CD4-positive, CD25-positive, alpha-beta regulatory T cell (primary cell): ENCODE results near the gene XPNPEP2. TPM values are rescaled to one million over a fixed set of nuclear protein-coding genes. Genes with fewer than 3 reads are reported as not detected.

ENCODE experiments used
- ATAC-seq, 2 donors: fragments of 150-1000 bp; cut with Tn5 transposase; one replicate each; pipeline ENCODE4 v1.10.0; 2021; ENCODE audit warnings: low read depth in 2 of 2, moderate number of reproducible peaks in 2 of 2, moderate library complexity in 1 of 2
- DNase-seq, 3 donors: peaks; one replicate each; pipeline versions ENCODE4 v3.0.0 to v3.0.0-alpha.2; 2012 to 2022; ENCODE audit warnings: mixed read lengths in 1 of 3
- H3K27ac ChIP-seq: one replicate; pipeline ENCODE4 v1.7.0; 2013; ENCODE audit warnings: mild to moderate bottlenecking, low read length; ENCODE audit not compliant: insufficient read depth, poor library complexity, severe bottlenecking
- H3K27me3 ChIP-seq: one replicate; pipeline ENCODE4 v1.7.0; 2013; ENCODE audit warnings: low read length; ENCODE audit not compliant: control insufficient read depth, insufficient read depth
- H3K36me3 ChIP-seq: one replicate; pipeline ENCODE4 v1.7.0; 2013; ENCODE audit warnings: mild to moderate bottlenecking, low read length, moderate library complexity; ENCODE audit not compliant: control insufficient read depth, insufficient read depth
- H3K4me1 ChIP-seq: 2 replicates; pipeline ENCODE4 v1.7.0; 2013; ENCODE audit warnings: mild to moderate bottlenecking, low read length; ENCODE audit not compliant: insufficient read depth, control insufficient read depth, poor library complexity, severe bottlenecking
- H3K4me3 ChIP-seq: one replicate; pipeline ENCODE4 v1.7.0; 2013; ENCODE audit warnings: low read depth, mild to moderate bottlenecking, low read length, moderate library complexity
- H3K9me3 ChIP-seq, 2 experiments: 1 replicate in 1 of 2; 2 replicates in 1 of 2; pipeline ENCODE4 v1.7.0; 2013; ENCODE audit warnings: low read length in 2 of 2, mild to moderate bottlenecking in 1 of 2, moderate library complexity in 1 of 2; ENCODE audit not compliant: control insufficient read depth in 2 of 2
- H3K27ac Mint-ChIP-seq, 3 donors: one replicate each; pipeline ENCODE4 v1.8.0; 2020 to 2022; ENCODE audit warnings: mild to moderate bottlenecking in 3 of 3, mixed read lengths in 3 of 3, moderate library complexity in 2 of 3
- H3K27me3 Mint-ChIP-seq: one replicate; pipeline ENCODE4 v1.8.0; 2022; ENCODE audit warnings: mild to moderate bottlenecking, mixed read lengths
- H3K36me3 Mint-ChIP-seq: one replicate; pipeline ENCODE4 v1.8.0; 2020; ENCODE audit warnings: mixed read lengths
- H3K4me1 Mint-ChIP-seq, 4 donors: one replicate each; pipeline ENCODE4 v1.8.0; 2020 to 2022; ENCODE audit warnings: mixed read lengths in 4 of 4, mild to moderate bottlenecking in 1 of 4
- H3K4me3 Mint-ChIP-seq, 4 donors: one replicate each; pipeline ENCODE4 v1.8.0; 2020 to 2022; ENCODE audit warnings: mild to moderate bottlenecking in 4 of 4, mixed read lengths in 4 of 4, moderate library complexity in 3 of 4
- H3K9me3 Mint-ChIP-seq, 7 donors: one replicate each; pipeline ENCODE4 v1.8.0; 2020 to 2022; ENCODE audit warnings: mixed read lengths in 7 of 7, mild to moderate bottlenecking in 3 of 7, moderate library complexity in 2 of 7
- polyA plus RNA-seq, 4 donors: library from polyadenylated mRNA; unstranded; fragments of 300-500 nt; fragmentation: Illumina TruSeq; gene quantifications; one replicate each; pipeline ENCODE4 v1.2.3, GENCODE V29; 2021
- total RNA-seq: library from RNA; stranded (reverse); gene quantifications from one replicate; pipeline ENCODE4 v1.2.3, GENCODE V29; 2022

The XPNPEP2 gene
- total and polyA plus RNA-seq, 5 donors from 2014 or later = 0.17 to 0.99 (median 0.63) TPM

- H3K9me3 ChIP-seq = no peaks in the 10 kb centered on the region
- H3K36me3 ChIP-seq = peaks cover 2% of the 10 kb centered on the region
- Mint-ChIP-seq H3K36me3 (peaks cover 26% of the 10 kb centered on the region), H3K27me3 (no peaks in the 10 kb centered on the region), H3K4me1 (peaks cover 0 to 16% (median 11%) of the 10 kb centered on the region in 4 donors), H3K27ac (no peak overlapping the region), H3K9me3 (no peaks in the 10 kb centered on the region), H3K4me3 (no peak overlapping the region)
- no peaks in the 10 kb centered on the region for H3K27me3 ChIP-seq
- H3K4me3 ChIP-seq = no peak overlapping the region
- ATAC-seq (no peak), DNase-seq (no peak)
- no peaks in the 10 kb centered on the region for H3K4me1 ChIP-seq
- no peak overlapping the region for H3K27ac ChIP-seq
Observed at GRCh38 chrX:129808158-129808828, 69.5 kb downstream of the XPNPEP2 start.

- Histone ChIP-seq H3K4me3 (peak overlapping the region; percentile 13), H3K27me3 (no peaks in the 10 kb centered on the region), H3K4me1 (no peaks in the 10 kb centered on the region), H3K36me3 (peaks cover 2% of the 10 kb centered on the region), H3K9me3 (no peaks in the 10 kb centered on the region), H3K27ac (no peak overlapping the region)
- Mint-ChIP-seq H3K36me3 (peaks cover 20% of the 10 kb centered on the region), H3K4me1 (peaks cover 0 to 16% (median 11%) of the 10 kb centered on the region in 4 donors), H3K27me3 (no peaks in the 10 kb centered on the region), H3K4me3 (no peak overlapping the region), H3K27ac (peak overlapping the region in 1 of 3 donors; percentile 56), H3K9me3 (no peaks in the 10 kb centered on the region)
- peak in 1 of 3 donors; percentile 46 for DNase-seq
- peak in 1 of 2 donors; percentile 44 for ATAC-seq
Observed at GRCh38 chrX:129808829-129809796, 70.3 kb downstream of the XPNPEP2 start.

GRCh38 chrX:129813662-129814368 is 75.0 kb downstream of the XPNPEP2 start:
- Histone ChIP-seq H3K27ac (no peak overlapping the region), H3K4me3 (no peak overlapping the region), H3K36me3 (no peaks in the 10 kb centered on the region), H3K9me3 (no peaks in the 10 kb centered on the region), H3K4me1 (no peaks in the 10 kb centered on the region), H3K27me3 (no peaks in the 10 kb centered on the region)
- ATAC-seq (no peak), DNase-seq (no peak)
- peaks cover 0 to 10% (median 8%) of the 10 kb centered on the region in 4 donors for H3K4me1 Mint-ChIP-seq
- H3K27me3 Mint-ChIP-seq = no peaks in the 10 kb centered on the region
- H3K4me3 Mint-ChIP-seq = no peak overlapping the region
- no peaks in the 10 kb centered on the region for H3K9me3 Mint-ChIP-seq
- H3K27ac Mint-ChIP-seq = no peak overlapping the region
- peaks cover 11% of the 10 kb centered on the region for H3K36me3 Mint-ChIP-seq

GRCh38 chrX:129818123-129818522 is 79.3 kb downstream of the XPNPEP2 start:
- Histone ChIP-seq H3K27me3 (no peaks in the 10 kb centered on the region), H3K4me3 (no peak overlapping the region), H3K9me3 (no peaks in the 10 kb centered on the region), H3K27ac (no peak overlapping the region), H3K4me1 (no peaks in the 10 kb centered on the region), H3K36me3 (no peaks in the 10 kb centered on the region)
- H3K27ac Mint-ChIP-seq = peak overlapping the region in 1 of 3 donors; percentile 14
- no peak for ATAC-seq
- no peaks in the 10 kb centered on the region for H3K36me3 Mint-ChIP-seq
- H3K9me3 Mint-ChIP-seq = no peaks in the 10 kb centered on the region
- no peak for DNase-seq
- peaks cover 0 to 4% (median 4%) of the 10 kb centered on the region in 4 donors for H3K4me1 Mint-ChIP-seq
- H3K4me3 Mint-ChIP-seq = no peak overlapping the region
- no peaks in the 10 kb centered on the region for H3K27me3 Mint-ChIP-seq

Other genes with a start within 250 kb of the XPNPEP2 start
- gene SMARCA1, start 215.5 kb upstream of the XPNPEP2 start, total RNA-seq = 0.25 TPM
- gene SMARCA1, start 215.5 kb upstream of the XPNPEP2 start, polyA plus RNA-seq = under 1 TPM in 2 of 4 donors, not detected in 2; 0.14 to 0.59 TPM
- gene OCRL, start 198.7 kb upstream of the XPNPEP2 start, total RNA-seq = 1.4 TPM
- under 1 TPM; 0.05 to 0.34 (median 0.20) TPM for gene OCRL, start 198.7 kb upstream of the XPNPEP2 start, polyA plus RNA-seq
- gene APLN, start 84.0 kb upstream of the XPNPEP2 start, total RNA-seq = not detected
- not detected for gene APLN, start 84.0 kb upstream of the XPNPEP2 start, polyA plus RNA-seq
- gene SASH3, start 41.0 kb downstream of the XPNPEP2 start, total RNA-seq = 117 TPM
- gene SASH3, start 41.0 kb downstream of the XPNPEP2 start, polyA plus RNA-seq = 100 to 1,000 TPM; 161 to 205 (median 193) TPM
- gene ZDHHC9, start 104.9 kb downstream of the XPNPEP2 start, total RNA-seq = 2.4 TPM
- gene ZDHHC9, start 104.9 kb downstream of the XPNPEP2 start, polyA plus RNA-seq = 1 to 10 TPM; 2.9 to 6.2 (median 4.4) TPM
- gene UTP14A, start 167.2 kb downstream of the XPNPEP2 start, total RNA-seq = 11.7 TPM
- 1 to 10 TPM; 5.8 to 9.5 (median 8.3) TPM for gene UTP14A, start 167.2 kb downstream of the XPNPEP2 start, polyA plus RNA-seq
- 5.5 TPM for gene BCORL1, start 243.7 kb downstream of the XPNPEP2 start, total RNA-seq
- 1 to 10 TPM in 2 of 4 donors, under 1 TPM in 2; 0.13 to 2.0 (median 1.0) TPM for gene BCORL1, start 243.7 kb downstream of the XPNPEP2 start, polyA plus RNA-seq